K562 (cell line): Measurements from ENCODE around the gene HJV. TPM values are rescaled to one million over a fixed set of nuclear protein-coding genes. Genes with fewer than 3 reads are reported as not detected.

Experiments
- DEAF1 ChIP-seq: fragments of 450-650 bp; formaldehyde crosslinking; IDR thresholded peaks from 2 replicates; pipeline ENCODE4 v1.4.0; 2020; ENCODE audit warnings: mild to moderate bottlenecking, moderate library complexity
- DNMT1 ChIP-seq: fragments of 450-650 bp; IDR thresholded peaks from 2 replicates; pipeline ENCODE4 v1.6.1; 2016; ENCODE audit warnings: antibody characterized with exemption, mild to moderate bottlenecking
- E2F8 ChIP-seq: fragments of 450-650 bp; IDR thresholded peaks from 2 replicates; pipeline ENCODE4 v1.7.1; 2018; ENCODE audit warnings: mild to moderate bottlenecking, low read depth; ENCODE audit not compliant: partially characterized antibody
- FOSL1 ChIP-seq: fragments of 200-800 bp; sonication (Bioruptor generic); conservative IDR thresholded peaks from 2 replicates; pipeline ENCODE4 v1.6.1; 2016; ENCODE audit warnings: missing genetic modification characterization, missing compliant biosample characterization
- NKRF ChIP-seq: fragments of 450-650 bp; IDR thresholded peaks from 2 replicates; pipeline ENCODE4 v1.6.1; 2016; ENCODE audit warnings: borderline replicate concordance
- NR2C1 ChIP-seq, 2 experiments: fragments of 450-650 bp; IDR thresholded peaks; 2 replicates each; pipeline ENCODE4 v1.6.1; 2017; ENCODE audit warnings: mild to moderate bottlenecking in 2 of 2, antibody characterized with exemption in 1 of 2, inconsistent platforms in 1 of 2, missing compliant biosample characterization in 1 of 2, missing genetic modification characterization in 1 of 2
- NR2C2 ChIP-seq, 2 experiments: fragments of 200-800 bp in 1 of 2; sonication (Bioruptor generic) in 1 of 2; sonication (generic) in 1 of 2; formaldehyde crosslinking in 1 of 2; IDR thresholded peaks; 2 replicates each; pipeline versions ENCODE4 v1.6.1 to v1.8.0; 2016 to 2022; ENCODE audit warnings: mild to moderate bottlenecking in 1 of 2, missing compliant biosample characterization in 1 of 2, missing genetic modification characterization in 1 of 2, missing genetic modification reagents in 1 of 2
- SFPQ ChIP-seq: fragments of 200-400 bp; formaldehyde crosslinking; IDR thresholded peaks from 2 replicates; pipeline ENCODE4 v1.6.1; 2017; ENCODE audit warnings: mild to moderate bottlenecking, low read depth, low read length, moderate library complexity
- SNAPC5 ChIP-seq: fragments of 250-450 bp; sonication (Bioruptor Pico); IDR thresholded peaks from 2 replicates; pipeline ENCODE4 v1.8.0; 2021; ENCODE audit warnings: moderate library complexity, mild to moderate bottlenecking, inconsistent platforms
- STAT5A ChIP-seq: IDR thresholded peaks from 2 replicates; pipeline ENCODE4 v1.6.1; 2012; ENCODE audit warnings: low read length, inconsistent platforms, borderline replicate concordance
- ZEB2 ChIP-seq: fragments of 450-650 bp; IDR thresholded peaks from 2 replicates; pipeline ENCODE4 v1.6.1; 2016
- ZNF263 ChIP-seq: sonication (generic); formaldehyde crosslinking; IDR thresholded peaks from 2 replicates; pipeline ENCODE4 v1.8.0; 2022; ENCODE audit warnings: mild to moderate bottlenecking, missing genetic modification reagents, borderline replicate concordance
- ZNF436 ChIP-seq: fragments of 250-450, 450-650 bp; sonication (Bioruptor Pico); formaldehyde crosslinking; IDR thresholded peaks from 2 replicates; pipeline ENCODE4 v1.7.0; 2020; ENCODE audit warnings: mild to moderate bottlenecking
- polyA plus RNA-seq, 8 experiments: library from polyadenylated mRNA; depleted of rRNA in 4 of 8; stranded (reverse) in 5 of 8; unstranded in 3 of 8; fragments of >200 nt; fragmentation: Nextera tagmentation in 2 of 8; fragmentation: Illumina TruSeq in 1 of 8; extraction: Ambion mirVana in 2 of 8; extraction: Trizol in 1 of 8; gene quantifications; 2 replicates each; pipeline versions ENCODE4 v1.2.1 to v1.2.3, GENCODE V29; 2011 to 2014; ENCODE audit warnings: inconsistent platforms in 1 of 8, missing spikeins in 1 of 8
- total RNA-seq, 7 experiments: library from RNA; depleted of rRNA in 6 of 7; stranded (reverse); fragments of >200 nt in 6 of 7; fragmentation: Illumina TruSeq in 2 of 7; extraction: Trizol in 2 of 7; gene quantifications; 2 replicates each; pipeline versions ENCODE4 v1.2.1 to v1.2.3, GENCODE V29; 2011 to 2021; ENCODE audit warnings: low replicate concordance in 1 of 7
- TF ChIP-seq, protein P1 (sequence below): fragments of 250-450 bp; sonication (Bioruptor Pico); IDR thresholded peaks from 2 replicates; pipeline ENCODE4 v1.5.0; 2022; ENCODE audit warnings: mild to moderate bottlenecking

HJV gene
- total and polyA plus RNA-seq, 9 of the 15 experiments (the other 6 are each of a cell fraction or from before 2014, with no cell fraction given), result 1.0 to 6.6 (median 2.4) TPM

- TF ChIP-seq DEAF1 (CRISPR knock-in tag) (no peak), NR2C2 (CRISPR knock-in tag; IDR thresholded peaks at IDR 0.05) (no peak), NR2C2 (tag; IDR thresholded peaks at IDR 0.05) (peak; percentile 57), FOSL1 (tag) (no peak), NR2C1 (IDR thresholded peaks at IDR 0.05) (no peak), NR2C1 (tag; IDR thresholded peaks at IDR 0.05) (0 out of 2 replicates have a peak, but pooled peaks have one; percentile 29), SNAPC5 (no peak), ZEB2 (peak; percentile 83), NKRF (no peak), DNMT1 (no peak), E2F8 (peak; percentile 57), SFPQ (no peak), ZNF436 (CRISPR knock-in tag) (no peak; the same call in 1 of the 2 replicates), STAT5A (no peak), ZNF263 (CRISPR knock-in tag) (no peak)
- TF ChIP-seq, protein P1, sequence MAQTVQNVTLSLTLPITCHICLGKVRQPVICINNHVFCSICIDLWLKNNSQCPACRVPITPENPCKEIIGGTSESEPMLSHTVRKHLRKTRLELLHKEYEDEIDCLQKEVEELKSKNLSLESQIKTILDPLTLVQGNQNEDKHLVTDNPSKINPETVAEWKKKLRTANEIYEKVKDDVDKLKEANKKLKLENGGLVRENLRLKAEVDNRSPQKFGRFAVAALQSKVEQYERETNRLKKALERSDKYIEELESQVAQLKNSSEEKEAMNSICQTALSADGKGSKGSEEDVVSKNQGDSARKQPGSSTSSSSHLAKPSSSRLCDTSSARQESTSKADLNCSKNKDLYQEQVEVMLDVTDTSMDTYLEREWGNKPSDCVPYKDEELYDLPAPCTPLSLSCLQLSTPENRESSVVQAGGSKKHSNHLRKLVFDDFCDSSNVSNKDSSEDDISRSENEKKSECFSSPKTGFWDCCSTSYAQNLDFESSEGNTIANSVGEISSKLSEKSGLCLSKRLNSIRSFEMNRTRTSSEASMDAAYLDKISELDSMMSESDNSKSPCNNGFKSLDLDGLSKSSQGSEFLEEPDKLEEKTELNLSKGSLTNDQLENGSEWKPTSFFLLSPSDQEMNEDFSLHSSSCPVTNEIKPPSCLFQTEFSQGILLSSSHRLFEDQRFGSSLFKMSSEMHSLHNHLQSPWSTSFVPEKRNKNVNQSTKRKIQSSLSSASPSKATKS, result no peak
Measured at GRCh38 chr1:145990249-145990855, 31.2 kb downstream of the HJV start (continued).
